Esophagus muscularis mucosa (tissue), 4 donors: ENCODE data around the gene CELF2. TPM values are rescaled to one million over a fixed set of nuclear protein-coding genes. Genes with fewer than 3 reads are reported as not detected.

Source experiments
- DNase-seq: peaks from one replicate; pipeline ENCODE4 v3.0.0-alpha.2; 2017; ENCODE audit errors: extremely low spot score
- H3K27ac ChIP-seq, 4 donors: fragments of 200-600 bp; sonication (generic); replicated peaks in 1 of 4; 1 replicate in 3 of 4; 2 replicates in 1 of 4; pipeline ENCODE4 v1.5.1; 2016 to 2019; ENCODE audit warnings: mild to moderate bottlenecking in 1 of 4
- H3K27me3 ChIP-seq, 4 donors: fragments of 200-600 bp; sonication (generic); one replicate each; pipeline versions ENCODE4 v1.5.1 to v1.6.0; 2016 to 2019
- H3K36me3 ChIP-seq, 4 donors: fragments of 200-600 bp; sonication (generic); one replicate each; pipeline ENCODE4 v1.5.1; 2016 to 2019
- H3K4me1 ChIP-seq, 4 donors: fragments of 200-600 bp; sonication (generic); one replicate each; pipeline ENCODE4 v1.5.1; 2016 to 2019
- H3K4me3 ChIP-seq, 4 donors: fragments of 200-600 bp; sonication (generic); 1 replicate in 2 of 4; 2 replicates in 2 of 4; pipeline ENCODE4 v1.5.1; 2016 to 2019; ENCODE audit warnings: mild to moderate bottlenecking in 4 of 4, moderate library complexity in 1 of 4
- H3K9me3 ChIP-seq, 4 donors: fragments of 200-600 bp; sonication (generic); 1 replicate in 3 of 4; 2 replicates in 1 of 4; pipeline ENCODE4 v1.5.1; 2016 to 2019
- EP300 ChIP-seq: sonication (generic); formaldehyde crosslinking; IDR thresholded peaks from one replicate; pipeline ENCODE4 v1.6.1; 2017; ENCODE audit warnings: antibody characterized with exemption
- POLR2A ChIP-seq: fragments of 450-650 bp; IDR thresholded peaks from one replicate; pipeline ENCODE4 v1.6.1; 2017; ENCODE audit warnings: antibody characterized with exemption, moderate library complexity, mild to moderate bottlenecking, low read depth
- POLR2AphosphoS5 ChIP-seq, 2 donors: sonication (generic); formaldehyde crosslinking; IDR thresholded peaks; one replicate each; pipeline ENCODE4 v1.6.1; 2017; ENCODE audit warnings: antibody characterized with exemption in 2 of 2
- WGBS: methylation state at CpG from one replicate; pipeline ENCODE4 v1.1.5; 2018; 5-methylcytosine and 5-hydroxymethylcytosine counted together
- intact Hi-C: fragments of 100-400 bp; cut with DNase I; formaldehyde crosslinking; loops from one replicate; pipeline ENCODE4 v1.15.1; 2023
- total RNA-seq, 4 donors: library from RNA; depleted of rRNA; stranded (reverse); fragments of >200 nt; gene quantifications; one replicate each; pipeline versions ENCODE4 v1.1.0 to v1.2.1, GENCODE V29; 2016
- TF ChIP-seq, protein P1 (sequence below), 3 experiments: fragments of 200-600 bp in 2 of 3; fragments of 450-650 bp in 1 of 3; sonication (generic) in 2 of 3; IDR thresholded peaks; one replicate each; pipeline ENCODE4 v1.5.1; 2017 to 2019; ENCODE audit warnings: antibody characterized with exemption in 3 of 3, mild to moderate bottlenecking in 2 of 3, moderate library complexity in 1 of 3

Gene CELF2
- total RNA-seq, 4 donors from 2014 or later: 81.8 to 128 (median 104) TPM

DNA sequence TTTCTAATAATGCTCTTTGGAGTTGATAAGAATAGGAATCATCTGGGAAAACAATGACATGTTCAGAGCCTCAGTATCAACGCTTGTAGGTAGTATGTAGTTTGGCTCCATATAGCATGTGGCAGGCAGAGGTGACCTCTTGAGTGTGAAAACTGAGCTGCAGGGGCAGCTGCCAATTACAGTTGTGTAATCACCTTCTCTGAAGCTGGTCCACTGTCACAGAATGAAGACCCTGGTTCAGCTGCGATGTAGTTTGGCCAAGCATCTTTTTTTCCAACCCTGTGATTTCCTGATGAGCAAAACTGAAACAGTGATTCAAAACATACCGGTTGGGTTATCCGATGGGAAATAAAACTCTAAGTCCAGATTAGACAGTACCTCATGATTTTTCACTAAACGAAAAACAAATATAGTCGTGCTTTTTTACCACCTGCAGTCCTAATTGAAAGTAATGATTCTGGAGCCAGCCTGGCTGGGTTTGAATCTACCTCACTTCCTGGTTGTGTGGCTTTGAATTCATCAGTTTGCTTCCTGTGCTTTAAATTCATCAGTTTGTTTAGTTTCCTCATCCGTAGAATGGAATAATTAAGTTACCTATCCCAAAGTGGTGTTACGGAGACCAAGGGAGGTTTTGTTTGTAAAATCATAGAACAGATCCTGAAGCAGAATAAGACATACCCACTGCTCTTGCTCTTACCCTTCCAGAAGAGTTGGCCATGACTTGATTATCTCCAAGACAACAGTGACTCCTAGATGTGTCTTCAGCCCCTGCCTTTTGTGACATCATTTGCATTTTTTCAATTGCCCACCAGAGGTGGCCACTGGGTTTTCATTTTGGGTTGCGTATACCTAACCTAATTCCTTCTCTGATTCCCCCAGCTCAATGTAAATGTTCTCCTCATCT is 87.4 kb downstream of the CELF2 start:
- Histone ChIP-seq H3K9me3 (peaks cover 0 to 6% (median 0%) of the 10 kb centered on the region in 4 donors), H3K27me3 (no peaks in the 10 kb centered on the region), H3K4me1 (peaks cover 9 to 25% (median 13%) of the 10 kb centered on the region in 4 donors), H3K27ac (no peak overlapping the region), H3K4me3 (no peak overlapping the region), H3K36me3 (no peaks in the 10 kb centered on the region)
- DNase-seq: no peak
- intact Hi-C loops: no loop called here
- WGBS: 91% methylated on average over 9 of the region's 9 CpGs
- TF ChIP-seq POLR2AphosphoS5 (IDR thresholded peaks at IDR 0.05): no peak
- TF ChIP-seq, protein P1, sequence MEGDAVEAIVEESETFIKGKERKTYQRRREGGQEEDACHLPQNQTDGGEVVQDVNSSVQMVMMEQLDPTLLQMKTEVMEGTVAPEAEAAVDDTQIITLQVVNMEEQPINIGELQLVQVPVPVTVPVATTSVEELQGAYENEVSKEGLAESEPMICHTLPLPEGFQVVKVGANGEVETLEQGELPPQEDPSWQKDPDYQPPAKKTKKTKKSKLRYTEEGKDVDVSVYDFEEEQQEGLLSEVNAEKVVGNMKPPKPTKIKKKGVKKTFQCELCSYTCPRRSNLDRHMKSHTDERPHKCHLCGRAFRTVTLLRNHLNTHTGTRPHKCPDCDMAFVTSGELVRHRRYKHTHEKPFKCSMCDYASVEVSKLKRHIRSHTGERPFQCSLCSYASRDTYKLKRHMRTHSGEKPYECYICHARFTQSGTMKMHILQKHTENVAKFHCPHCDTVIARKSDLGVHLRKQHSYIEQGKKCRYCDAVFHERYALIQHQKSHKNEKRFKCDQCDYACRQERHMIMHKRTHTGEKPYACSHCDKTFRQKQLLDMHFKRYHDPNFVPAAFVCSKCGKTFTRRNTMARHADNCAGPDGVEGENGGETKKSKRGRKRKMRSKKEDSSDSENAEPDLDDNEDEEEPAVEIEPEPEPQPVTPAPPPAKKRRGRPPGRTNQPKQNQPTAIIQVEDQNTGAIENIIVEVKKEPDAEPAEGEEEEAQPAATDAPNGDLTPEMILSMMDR (IDR thresholded peaks at IDR 0.05): no peak

DNA sequence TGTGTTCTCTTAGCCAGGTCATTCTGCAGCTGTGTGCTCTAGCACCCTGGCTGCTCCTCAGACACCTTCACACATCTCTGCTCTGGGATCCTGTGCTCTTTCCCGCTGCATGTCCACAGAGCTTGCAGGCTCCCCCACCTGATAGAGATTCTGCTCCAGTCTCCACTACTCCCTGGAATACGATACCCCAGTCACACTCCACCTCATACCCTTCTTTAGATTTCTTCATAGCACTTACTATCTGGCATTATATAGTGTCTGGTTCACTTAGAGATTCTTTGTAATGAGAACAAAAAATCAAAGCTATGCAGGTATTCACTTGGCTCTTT is 88.0 kb downstream of the CELF2 start:
- Histone ChIP-seq H3K9me3 (peaks cover 0 to 6% (median 0%) of the 10 kb centered on the region in 4 donors), H3K27me3 (no peaks in the 10 kb centered on the region), H3K27ac (no peak overlapping the region), H3K4me1 (peaks cover 12 to 30% (median 15%) of the 10 kb centered on the region in 4 donors), H3K36me3 (no peaks in the 10 kb centered on the region), H3K4me3 (no peak overlapping the region)
- no peak for DNase-seq
- 100% methylated on average over 2 of the region's 2 CpGs for WGBS
- intact Hi-C loops: no loop called here
- TF ChIP-seq POLR2AphosphoS5 (IDR thresholded peaks at IDR 0.05) (no peak), POLR2A (no peak), EP300 (no peak)
- TF ChIP-seq, protein P1 (IDR thresholded peaks at IDR 0.05): no peak

DNA sequence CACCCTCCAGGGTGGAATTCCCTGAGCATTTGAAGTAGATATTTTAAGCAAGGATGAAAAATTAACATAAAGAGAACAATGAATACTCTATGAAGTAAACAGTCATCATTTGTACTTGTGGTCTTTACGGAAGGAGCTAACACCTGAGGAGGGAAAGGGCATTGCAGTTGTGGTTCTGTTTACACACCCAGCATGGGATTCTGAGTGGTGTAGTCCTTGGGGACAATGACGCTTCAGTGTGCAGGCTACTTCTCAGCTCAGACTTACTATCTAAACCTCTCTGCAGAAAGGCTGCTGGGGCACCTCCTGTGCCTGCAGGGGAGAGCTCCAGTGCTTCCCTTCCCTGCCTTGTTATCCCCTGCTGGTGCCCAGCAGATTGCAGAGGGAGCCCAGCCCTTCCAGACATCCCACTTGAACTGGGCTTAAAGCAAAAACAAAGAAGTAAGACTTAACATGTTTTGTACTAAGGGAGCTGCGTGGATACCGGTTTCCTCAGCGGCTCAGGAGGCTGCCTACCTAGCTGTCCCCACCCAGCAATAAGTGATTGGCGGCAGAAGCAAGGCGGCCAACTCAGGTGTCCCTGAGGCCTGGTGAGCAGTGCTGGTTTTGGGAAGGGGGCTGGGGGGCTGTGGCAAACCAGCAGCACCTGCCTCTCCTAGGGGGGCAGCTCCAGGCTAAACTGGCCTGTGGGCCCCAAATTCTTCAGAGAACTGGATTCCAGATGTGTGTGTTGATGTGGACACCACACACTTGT is 89.1 kb downstream of the CELF2 start:
- intact Hi-C loops: no loop called here
- peaks cover 0 to 6% (median 0%) of the 10 kb centered on the region in 4 donors for H3K9me3 ChIP-seq
- no peak for DNase-seq
- peaks cover 12 to 24% (median 19%) of the 10 kb centered on the region in 4 donors for H3K4me1 ChIP-seq
- no peak overlapping the region for H3K27ac ChIP-seq
- no peaks in the 10 kb centered on the region for H3K36me3 ChIP-seq
- H3K27me3 ChIP-seq: no peaks in the 10 kb centered on the region
- TF ChIP-seq, protein P1 (IDR thresholded peaks at IDR 0.05): no peak
- TF ChIP-seq POLR2AphosphoS5 (IDR thresholded peaks at IDR 0.05): no peak
- TF ChIP-seq EP300: no peak
- TF ChIP-seq POLR2A: no peak
- no peak overlapping the region for H3K4me3 ChIP-seq
- 95% methylated on average over 7 of the region's 7 CpGs for WGBS

DNA sequence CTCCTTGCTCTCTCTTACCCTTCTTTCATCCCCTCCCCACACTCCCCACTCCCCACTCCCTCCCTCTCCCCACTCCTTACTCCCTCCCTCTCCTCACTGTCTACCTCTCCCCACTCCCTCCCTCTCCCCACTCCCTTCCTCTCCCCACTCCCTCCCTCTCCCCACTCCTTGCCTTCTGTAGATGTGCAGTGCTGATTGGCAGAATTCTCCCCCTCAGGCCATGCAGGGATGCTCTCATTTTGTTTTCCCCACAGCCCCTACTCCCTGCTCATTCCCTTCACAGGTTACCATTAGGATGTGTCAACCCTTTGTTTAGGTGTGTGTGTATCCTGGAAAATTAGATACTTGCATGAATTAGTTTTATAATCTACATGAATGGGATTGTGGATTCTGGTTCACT is 90.3 kb downstream of the CELF2 start:
- Histone ChIP-seq H3K27me3 (no peaks in the 10 kb centered on the region), H3K9me3 (peaks cover 0 to 6% (median 0%) of the 10 kb centered on the region in 4 donors), H3K36me3 (no peaks in the 10 kb centered on the region), H3K4me3 (no peak overlapping the region), H3K4me1 (peaks cover 12 to 22% (median 18%) of the 10 kb centered on the region in 4 donors), H3K27ac (no peak overlapping the region)
- intact Hi-C loops: no loop called here
- DNase-seq: no peak
- no peak for TF ChIP-seq EP300
- no peak for TF ChIP-seq POLR2A
- TF ChIP-seq, protein P1 (IDR thresholded peaks at IDR 0.05): no peak
- no peak for TF ChIP-seq POLR2AphosphoS5 (IDR thresholded peaks at IDR 0.05)
